ENCODE results near the gene PRKG1.

PRKG1 gene

GRCh38 chr10:51861051-51861450 is 786.8 kb downstream of the PRKG1 start:
- no peak for TF ChIP-seq CTCF (IDR thresholded peaks at IDR 0.05; ENCODE audit: low read depth, low read length)
- no peak overlapping the region for H3K4me3 ChIP-seq (ENCODE audit: low read depth, low read length)

GRCh38 chr10:51861731-51862130 is 787.4 kb downstream of the PRKG1 start:
- no peak overlapping the region for H3K4me3 ChIP-seq (ENCODE audit: low read depth, low read length)
- no peak for TF ChIP-seq CTCF (IDR thresholded peaks at IDR 0.05; ENCODE audit: low read depth, low read length)

- H3K4me3 ChIP-seq (ENCODE audit: low read depth, low read length), result no peak overlapping the region
- no peak for TF ChIP-seq CTCF (IDR thresholded peaks at IDR 0.05; ENCODE audit: low read depth, low read length)
Observed at GRCh38 chr10:51862149-51862548, 787.9 kb downstream of the PRKG1 start.

- peak overlapping the region; percentile 43 for H3K4me3 ChIP-seq (ENCODE audit: low read depth, low read length)
- no peak for TF ChIP-seq CTCF (IDR thresholded peaks at IDR 0.05; ENCODE audit: low read depth, low read length)
Observed at GRCh38 chr10:51867956-51868355, 793.7 kb downstream of the PRKG1 start.

GRCh38 chr10:51874131-51874530 is 799.8 kb downstream of the PRKG1 start:
- no peak overlapping the region for H3K4me3 ChIP-seq (ENCODE audit: low read depth, low read length)
- no peak for TF ChIP-seq CTCF (IDR thresholded peaks at IDR 0.05; ENCODE audit: low read depth, low read length)

- TF ChIP-seq CTCF (IDR thresholded peaks at IDR 0.05; ENCODE audit: low read depth, low read length), result no peak
- no peak overlapping the region for H3K4me3 ChIP-seq (ENCODE audit: low read depth, low read length)
Observed at GRCh38 chr10:51875610-51876009, 801.3 kb downstream of the PRKG1 start.

GRCh38 chr10:51876503-51876902 is 802.2 kb downstream of the PRKG1 start:
- no peak for TF ChIP-seq CTCF (IDR thresholded peaks at IDR 0.05; ENCODE audit: low read depth, low read length)
- no peak overlapping the region for H3K4me3 ChIP-seq (ENCODE audit: low read depth, low read length)
